AML-193 (cell line): ENCODE data around the gene VGLL4.
A peak's percentile ranks its signal among the peaks of the same experiment; 100 is the strongest.

ENCODE experiments used
- DNase-seq, 2 experiments: peaks; one replicate each; lab custom pipeline; 2025; lab: John Stamatoyannopoulos, UW

The VGLL4 gene

DNA sequence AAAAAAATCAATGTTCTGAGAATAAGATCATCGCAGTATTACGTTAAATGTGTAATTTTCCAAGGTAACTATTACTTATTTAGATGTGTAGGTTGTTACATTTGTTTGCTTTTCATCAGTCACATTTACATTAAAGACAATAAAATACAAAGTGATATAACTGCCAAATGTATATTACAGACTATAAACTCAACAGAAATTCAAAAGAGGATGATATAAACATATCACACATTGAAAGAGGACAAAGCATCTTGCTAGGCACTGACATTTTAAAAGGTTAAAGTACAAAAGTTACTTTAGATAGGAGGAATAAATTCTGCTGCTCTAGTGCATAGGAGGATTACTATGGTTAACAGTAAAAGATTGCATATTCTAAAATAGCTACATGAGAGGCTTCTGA lies 16.1 kb downstream of the VGLL4 start:
- DNase-seq: no peak

DNA sequence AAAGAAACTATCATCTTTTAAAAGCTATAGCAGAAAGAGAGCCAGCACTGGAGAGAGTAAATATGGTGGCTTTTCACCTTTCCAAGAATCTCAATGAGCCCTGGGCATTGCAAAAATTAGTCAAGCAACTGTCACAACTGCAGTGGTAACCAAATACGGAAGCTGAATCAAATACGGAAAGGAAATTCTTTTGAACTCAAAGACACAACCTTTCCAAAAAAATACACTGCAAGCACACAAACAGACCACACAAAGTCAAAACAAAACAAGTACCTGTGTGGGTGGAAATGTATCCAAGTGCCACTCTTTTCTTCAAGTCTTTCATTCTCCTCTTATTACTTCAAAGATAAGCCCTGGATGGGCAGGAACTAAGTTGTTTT lies 17.6 kb downstream of the VGLL4 start:
- peak; percentile 28 to 50 for DNase-seq

DNA sequence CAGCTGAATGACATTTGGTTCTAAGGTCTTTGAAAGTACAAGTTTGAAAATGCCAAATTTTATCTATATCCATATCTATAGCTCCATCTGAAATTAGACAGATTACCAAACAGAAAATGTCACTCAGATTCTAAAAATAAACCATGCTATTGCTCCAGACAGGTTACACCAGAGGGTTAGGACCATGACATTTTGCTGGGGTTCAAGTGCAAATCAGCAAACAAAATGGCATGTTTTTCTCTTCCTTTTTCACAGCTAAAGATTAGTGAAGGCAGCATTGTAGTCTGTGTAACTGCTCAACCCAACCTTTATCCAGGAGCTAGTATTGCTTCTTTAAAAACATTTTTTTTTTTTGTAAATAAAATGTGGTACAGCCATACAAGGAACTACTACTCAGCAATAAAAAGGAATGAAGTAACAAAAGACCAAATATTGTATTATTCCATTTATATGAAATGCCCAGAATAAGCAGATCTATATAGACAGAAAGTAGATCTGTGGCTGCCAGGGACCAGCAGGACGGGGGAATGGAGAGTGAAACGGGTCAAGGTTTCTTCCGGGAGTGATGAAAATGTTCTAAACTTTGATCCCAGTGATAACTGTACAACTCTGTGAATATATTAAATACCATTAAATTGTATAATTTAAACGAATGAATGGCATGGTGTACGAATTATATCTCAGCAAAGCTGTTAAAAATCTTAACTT lies 18.2 kb downstream of the VGLL4 start:
- DNase-seq: no peak

DNA sequence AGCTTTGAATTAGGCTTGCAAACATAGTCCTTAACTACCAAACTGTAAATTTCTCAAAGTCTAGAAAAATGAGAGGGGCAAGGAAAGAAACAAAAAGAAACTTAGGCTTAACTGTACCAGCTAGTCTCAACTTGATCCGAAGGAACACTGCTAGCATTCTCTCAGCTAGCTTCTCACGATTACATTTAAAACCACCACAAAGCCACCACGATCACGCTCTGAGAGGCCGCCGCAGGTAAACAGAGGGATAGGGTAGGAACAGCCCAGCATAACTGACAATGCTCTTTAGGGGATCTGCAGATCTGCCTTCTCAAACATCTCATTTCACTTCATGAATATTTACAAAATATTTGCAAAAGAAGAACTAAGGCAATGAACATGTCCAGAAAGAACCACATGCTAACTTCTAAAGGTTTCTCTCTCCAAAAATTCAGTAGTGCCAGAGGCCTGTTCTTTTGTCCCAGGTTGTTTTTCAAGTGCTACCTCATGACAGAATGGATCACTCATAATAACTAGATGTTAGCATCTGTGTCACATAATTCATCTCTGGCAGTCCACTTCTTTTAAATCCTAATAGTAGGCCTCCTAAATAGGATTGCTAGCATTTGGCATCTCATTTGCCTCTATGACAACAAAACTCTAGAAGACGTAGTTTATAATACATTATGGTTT lies 18.9 kb downstream of the VGLL4 start:
- no peak for DNase-seq

DNA sequence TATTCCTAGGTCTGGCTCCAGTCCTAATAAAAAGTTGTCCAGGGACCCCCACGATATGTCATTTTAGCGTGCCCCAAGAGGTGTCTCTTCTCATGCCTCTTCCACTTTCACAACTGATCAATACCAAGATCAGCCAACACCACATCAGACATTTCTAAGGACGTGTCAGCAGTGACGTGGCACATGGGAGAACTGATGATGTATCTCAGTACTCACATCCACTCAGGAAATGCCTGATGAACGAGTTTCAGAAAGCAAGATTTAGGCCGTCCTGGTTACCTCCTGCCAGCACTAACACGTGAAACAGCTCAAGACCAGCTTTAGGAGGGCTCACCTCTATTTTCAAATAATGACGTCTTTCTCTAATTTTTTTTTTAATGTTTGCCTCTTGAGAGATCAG lies 19.6 kb downstream of the VGLL4 start:
- no peak for DNase-seq

DNA sequence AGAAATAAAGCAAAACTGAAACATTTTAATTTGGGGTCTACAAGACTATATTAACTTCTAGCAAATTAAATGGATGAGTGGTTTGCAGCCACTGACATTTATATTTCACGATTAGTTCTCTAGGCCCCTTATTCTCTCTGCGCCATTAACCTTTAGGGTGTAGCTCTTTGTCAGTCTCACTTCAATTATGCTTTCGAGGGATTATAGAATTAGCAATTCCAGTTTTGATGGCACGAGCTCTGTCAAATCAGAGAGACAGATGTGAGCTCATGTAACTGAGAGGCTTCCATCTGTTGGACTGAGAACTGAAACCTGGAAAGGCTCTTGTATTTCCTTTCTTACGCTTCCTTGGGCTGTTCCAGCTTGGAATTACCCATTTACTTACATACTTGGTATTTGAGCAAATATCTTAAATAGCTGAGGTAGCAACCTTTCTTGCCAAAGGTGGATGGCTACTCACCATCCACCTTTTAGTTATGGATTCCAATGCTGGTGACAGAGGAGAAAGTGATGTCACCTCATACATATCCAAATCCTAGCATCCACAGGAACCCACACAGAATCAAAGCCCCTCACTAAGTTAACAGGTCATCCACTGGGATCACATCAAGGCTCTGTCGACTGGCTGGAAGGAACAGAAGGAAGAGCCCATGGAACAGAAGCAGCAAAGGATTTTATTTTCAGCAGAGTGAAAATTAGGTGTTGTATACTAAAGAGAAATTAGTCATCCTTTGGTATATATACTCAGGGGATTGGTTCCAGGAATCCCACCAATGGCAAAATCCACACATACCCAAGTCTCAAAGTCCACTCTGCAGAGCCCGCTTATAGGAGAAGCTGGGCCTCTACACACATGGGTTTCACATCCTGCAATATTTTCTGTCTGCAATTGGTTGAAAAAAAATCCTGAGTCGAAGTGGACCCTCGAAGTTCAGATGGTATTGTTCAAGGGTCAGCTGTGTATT lies 20.8 kb downstream of the VGLL4 start:
- no peak for DNase-seq

DNA sequence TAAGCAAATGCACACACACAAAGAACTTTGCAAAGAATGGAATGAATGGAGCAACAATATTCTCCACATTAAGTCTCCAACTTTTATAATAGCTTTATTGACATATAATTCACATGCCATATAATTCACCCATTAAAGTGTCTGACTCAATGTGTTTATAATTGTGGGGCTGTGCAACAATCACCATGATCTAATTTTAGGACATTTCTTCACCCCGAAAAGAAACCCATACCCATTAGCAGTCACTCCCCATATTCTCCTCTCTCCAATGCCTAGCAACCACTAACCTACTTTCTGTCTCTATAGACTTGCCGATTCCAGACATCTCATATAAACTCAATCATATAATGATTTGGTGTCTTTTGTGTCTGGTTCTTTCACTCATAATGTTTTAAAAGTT lies 22.6 kb downstream of the VGLL4 start:
- DNase-seq: no peak

DNA sequence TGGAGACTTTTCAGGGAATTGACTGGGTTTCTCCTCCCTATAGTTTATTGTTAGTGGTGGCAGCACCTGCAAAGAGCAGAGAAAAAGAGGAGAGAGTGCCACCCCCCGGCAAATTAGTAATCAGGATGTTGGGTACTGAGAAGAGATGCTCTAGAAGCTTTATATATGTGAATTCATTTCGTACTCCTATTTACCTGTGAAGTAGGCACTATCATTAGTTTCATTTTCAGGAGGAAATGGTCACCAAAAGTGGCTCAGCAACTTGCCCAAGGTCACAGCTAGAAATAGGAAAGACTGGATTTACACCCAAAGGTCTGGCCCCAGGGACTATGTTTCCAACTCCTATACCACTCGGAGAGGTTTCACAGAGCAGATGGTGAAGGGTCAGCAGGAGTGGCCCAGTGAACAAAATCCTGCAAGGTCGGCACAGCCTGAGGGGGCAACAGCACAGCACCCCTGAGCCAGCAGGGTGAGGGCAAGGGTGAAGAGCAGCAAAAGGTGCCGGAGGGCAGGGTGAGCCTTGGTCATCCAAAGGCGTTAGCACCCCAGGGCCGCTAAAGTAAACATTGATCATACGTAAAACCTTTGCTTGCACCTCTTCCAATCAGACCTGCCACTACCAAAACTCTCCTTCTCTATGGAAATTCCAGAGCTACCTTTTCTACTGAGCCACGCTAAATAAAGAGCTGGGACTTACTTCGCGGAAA lies 23.6 kb downstream of the VGLL4 start:
- no peak for DNase-seq

DNA sequence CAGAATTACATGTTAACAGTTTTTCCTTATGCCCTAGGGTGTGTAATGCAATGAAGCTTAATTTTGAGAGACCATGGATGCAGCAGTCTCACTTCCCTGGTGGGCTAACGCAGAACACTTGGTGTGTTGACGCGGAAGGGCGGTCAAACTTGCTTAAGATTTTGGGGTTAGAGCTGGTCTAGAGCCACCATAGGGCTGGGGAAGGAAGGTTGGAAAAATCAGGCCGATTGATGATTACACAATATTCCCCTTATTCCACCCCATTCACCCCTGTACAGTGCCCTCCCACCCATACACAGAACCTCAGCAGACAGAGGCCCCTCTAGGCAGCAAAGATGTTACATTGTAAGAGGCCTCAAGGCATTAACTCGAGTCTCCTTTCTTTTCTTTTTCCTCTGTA lies 24.3 kb downstream of the VGLL4 start:
- DNase-seq: no peak

DNA sequence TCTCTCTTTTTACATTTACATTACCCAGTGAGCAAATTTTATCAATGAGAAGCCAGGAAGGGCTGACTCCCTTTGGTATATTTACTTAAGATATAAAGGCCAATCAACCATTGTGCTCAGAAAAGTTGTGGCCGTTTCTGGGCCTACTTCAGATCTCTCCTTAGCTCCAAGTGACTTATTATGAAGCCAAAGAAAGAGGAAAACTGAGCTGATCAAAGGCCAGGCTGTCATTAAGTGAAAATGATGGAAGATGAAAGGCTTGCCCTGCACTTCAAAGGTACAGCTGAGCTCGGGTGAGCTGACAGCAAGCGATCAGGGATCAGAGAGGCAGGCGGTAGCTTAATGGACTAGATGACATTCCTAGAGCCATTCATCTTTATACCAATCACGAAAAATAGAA lies 24.8 kb downstream of the VGLL4 start:
- no peak for DNase-seq

DNA sequence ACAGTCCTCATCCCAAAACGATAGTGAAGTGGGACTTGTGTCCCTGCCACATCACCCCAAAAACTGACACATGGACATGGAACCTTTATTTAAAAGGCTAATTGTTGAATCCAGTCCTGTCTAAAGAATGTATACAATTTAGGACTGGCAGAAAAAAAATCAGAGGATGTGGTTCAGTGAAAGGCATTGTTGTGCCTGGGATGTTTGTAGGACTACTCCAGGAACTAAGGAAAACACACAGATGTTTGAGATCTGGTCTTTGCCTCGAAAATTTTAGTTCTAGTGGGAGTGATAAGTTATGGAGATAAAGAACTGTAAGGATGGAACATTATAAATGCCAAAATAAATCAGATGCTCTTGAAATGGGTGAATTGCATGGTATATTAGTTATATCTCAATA lies 27.2 kb downstream of the VGLL4 start:
- DNase-seq: no peak

DNA sequence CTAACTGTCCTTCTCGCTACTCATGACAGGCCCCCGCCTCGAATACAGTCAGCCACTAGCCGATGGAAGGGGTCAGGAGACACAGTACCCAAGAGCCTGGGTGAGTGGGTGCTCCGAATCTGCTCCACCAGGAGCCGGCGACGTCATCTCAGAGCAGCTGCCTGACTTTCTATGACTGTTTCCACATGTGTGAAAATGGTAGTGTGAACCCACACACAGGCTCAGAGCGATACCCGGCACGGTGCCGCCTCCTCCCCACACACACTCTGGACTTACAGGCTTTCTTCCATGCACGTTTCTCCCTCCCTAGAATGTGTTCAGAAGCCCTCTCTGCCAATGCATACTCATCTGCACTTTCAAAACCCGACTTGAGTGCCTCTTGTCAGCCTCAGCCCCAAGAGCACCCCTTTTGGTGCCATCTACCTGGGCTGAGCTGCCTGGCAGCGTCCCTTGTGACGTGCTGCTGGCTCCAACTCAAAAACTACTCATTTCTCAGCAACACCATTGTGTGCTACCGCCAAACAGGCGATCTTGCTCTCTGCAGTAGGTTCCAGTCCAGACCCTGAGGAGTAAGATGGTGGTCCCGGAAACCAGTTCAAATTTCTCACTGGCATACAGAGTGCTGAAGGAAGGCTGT lies 29.7 kb downstream of the VGLL4 start:
- no peak for DNase-seq

DNA sequence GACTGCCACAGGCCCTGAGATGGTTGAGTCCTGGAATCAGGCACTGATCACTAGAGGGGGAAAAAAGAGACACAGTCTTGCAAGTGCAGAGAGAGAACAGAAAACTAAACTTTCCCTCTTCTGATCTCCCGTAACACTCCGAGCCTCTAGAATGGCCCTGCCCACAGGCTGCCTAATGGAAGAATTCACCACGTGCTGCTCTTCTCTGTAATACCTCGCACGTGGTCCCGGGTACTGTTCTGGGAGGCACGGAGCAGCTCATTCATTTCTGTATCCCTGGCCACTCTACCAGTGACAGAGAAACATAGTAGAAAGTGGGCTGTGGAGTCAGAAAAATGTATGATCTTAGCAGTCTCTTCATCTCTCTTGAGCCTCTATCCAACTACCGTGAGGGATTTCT lies 30.4 kb downstream of the VGLL4 start:
- DNase-seq: no peak

DNA sequence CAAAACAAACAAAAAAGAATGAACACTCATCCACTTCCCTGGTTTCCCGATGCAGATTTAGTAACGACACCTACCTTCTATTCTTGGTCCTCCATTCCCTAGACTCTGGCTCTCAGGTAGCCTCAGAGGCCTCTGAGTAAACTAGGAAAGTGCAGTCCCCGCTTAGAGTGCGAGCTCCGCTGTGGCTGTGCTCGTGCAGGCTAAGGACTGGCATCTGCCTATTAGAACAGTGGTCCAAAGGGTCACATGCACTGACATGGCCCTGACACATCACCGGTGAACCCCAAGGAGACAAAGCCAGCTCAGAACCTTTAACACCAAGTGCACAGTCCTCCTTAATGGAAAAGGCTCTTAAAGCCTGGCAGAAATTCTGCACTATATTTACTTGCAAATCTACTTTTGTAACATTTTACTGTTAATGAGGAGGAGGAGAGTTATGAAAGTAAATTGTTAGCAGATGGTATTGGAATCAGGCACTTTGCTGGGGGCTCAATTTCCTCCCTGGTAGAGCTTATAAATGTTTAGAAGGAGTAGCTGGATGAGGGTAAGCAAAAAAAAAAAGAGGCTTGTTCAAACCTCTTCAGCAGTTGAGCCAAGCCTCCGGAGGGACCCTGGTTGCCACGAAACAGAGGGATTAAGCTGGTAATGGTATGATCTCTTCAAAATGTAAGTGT lies 31.1 kb downstream of the VGLL4 start:
- DNase-seq: no peak

DNA sequence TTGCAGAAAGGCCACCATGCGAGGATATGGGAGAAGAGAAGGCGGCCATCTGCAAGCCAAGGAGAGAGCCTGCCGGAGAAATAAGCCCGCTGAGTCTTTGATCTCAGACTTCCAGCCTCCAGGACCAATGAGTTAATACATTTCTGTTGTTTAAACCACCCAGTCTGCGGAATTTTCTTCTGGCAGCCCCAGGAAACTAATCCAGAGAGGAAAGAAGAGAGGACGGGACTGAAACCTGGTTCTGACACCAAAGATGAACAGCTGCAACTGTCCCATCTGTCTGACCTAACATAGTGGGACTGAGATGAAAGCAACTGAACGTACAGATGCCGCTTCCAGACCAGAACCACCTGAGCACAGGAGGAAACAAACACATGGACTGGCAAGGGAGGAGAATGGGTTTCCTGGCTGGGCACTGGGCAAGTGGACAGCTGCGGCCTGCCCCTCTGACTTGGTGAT lies 32.3 kb downstream of the VGLL4 start:
- no peak for DNase-seq

DNA sequence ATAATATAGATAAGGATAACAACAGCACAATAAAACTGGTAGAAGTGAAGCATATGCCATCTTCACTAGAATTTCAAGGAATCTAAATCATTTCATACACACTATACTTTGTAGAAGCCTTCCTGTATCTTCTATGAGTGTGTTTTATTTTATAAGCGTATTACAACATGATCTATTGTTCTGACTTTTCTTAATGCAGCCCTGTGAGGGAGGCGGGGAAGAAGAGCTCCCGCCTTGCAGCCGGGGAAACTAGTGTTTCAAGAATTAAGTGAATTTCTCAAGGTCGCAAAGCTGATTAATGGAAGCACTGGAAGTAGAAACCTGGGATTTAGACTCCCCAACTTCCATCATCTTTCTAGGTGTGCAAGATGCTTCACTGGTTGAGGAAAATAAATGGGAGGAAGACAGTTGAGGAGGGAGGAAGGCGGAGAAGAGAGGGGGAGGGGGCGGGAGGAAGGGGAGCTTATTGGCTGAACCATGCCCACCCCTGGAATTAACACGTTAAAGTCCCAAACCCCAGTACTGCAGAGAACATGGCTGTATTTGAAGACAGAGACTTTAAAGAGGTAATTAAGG lies 32.9 kb downstream of the VGLL4 start:
- DNase-seq: no peak

DNA sequence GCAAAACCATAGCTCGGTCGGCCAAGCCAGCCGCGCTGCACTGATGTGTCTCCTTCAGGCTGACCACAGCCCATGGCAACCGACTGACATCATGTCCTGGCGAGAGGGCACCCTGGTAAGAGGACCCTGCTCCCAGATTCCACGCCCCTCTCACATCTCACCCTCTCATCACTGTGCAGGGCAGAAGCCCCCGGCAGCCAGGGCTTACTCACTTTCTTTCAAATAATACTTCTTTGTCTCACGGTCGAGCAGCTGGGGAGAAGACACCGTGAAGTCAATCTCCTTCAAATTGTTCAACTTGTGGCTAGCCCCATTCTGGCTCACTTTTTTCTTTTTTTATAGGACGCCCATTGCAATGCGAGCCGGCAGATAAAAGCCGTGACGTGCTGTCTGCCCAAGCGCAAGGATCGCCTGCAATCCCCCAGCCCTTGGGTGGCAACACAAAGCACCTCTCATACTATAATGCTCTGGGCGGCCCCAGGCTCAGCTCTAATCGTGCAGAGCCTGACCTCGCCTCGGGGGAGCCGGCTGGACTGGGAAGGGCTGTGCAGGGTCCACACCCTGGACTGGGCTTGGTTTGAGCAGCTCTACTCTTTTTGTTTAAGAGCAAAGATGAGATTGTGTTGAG lies 33.6 kb downstream of the VGLL4 start:
- DNase-seq: no peak

DNA sequence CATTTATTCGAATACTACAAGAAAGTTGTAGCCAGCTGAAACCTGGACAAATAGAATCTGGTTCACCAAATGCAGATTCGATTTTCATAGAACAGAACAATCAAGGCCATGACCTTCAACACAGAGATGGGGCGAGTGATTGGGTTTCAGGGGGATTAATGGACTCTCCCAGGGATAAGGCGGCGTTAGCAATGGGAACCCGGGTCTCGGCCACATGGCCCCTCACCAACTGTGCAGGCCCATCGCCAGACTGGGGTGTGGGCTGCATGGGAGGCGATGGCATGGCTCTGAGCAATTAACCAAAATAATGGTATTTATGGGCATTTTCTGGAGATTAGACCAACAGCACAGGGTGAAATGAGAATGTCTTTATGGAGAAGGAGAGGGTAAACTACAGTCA lies 34.2 kb downstream of the VGLL4 start:
- DNase-seq: no peak

DNA sequence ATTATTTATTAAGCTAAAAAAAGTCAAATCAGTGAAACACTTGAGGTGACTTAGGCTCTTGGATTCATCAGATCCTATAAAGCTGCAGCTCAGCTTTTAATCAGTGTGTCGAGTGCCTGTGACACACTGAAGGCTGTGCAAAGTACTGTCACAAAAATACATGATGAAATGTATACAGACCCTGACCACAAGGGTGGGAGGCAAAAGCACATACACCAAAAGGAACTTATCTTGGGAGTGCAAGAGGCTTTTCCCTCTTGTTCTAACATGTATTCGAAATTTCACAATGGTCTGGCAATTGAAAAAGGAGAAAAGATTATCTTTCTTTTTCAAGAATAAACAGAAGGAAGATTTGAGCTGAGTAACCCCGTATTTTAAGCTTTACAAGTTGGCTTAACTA lies 35.9 kb downstream of the VGLL4 start:
- DNase-seq: peak in 1 of 2 experiments; percentile 8

DNA sequence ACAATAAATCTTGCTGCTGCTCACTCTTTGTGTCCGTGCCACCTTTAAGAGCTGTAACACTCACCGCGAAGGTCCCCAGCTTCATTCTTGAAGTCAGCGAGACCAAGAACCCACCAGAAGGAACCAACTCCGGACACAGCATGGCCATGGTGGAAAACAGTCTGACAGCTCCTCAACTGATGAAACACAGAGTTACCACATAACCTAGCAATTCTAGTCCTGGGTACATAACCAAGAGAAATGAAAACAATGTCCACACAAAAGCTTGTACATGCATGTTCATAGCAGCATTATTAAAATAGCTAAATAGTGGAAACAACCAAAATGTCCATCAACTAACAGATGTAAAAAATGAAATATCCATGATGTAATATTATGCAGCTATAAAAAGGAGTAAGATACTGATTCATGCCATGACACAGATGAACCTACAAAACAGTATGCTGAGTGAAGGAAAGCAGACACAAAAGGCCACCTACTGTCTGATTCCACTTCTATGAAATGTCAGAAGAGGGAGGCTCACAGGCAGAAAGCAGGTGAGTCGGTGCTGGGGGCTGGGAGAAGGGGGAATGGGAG lies 36.8 kb downstream of the VGLL4 start:
- no peak for DNase-seq
